Ovary (tissue), 9 donors: Measurements from ENCODE around the gene ZBTB14. TPM values are rescaled to one million over a fixed set of nuclear protein-coding genes. Genes with fewer than 3 reads are reported as not detected.

Source experiments
- DNase-seq, 5 donors: peaks; one replicate each; pipeline ENCODE4 v3.0.0-alpha.2; 2019 to 2020
- H3K27ac ChIP-seq, 2 donors: fragments of 200-600 bp; one replicate each; pipeline versions ENCODE4 v1.5.1 to v1.8.0; 2019 to 2022
- H3K27me3 ChIP-seq: fragments of 200-600 bp; one replicate; pipeline ENCODE4 v1.8.0; 2022
- H3K36me3 ChIP-seq: fragments of 200-600 bp; sonication (generic); one replicate; pipeline ENCODE4 v1.5.1; 2019
- H3K4me1 ChIP-seq: one replicate; pipeline ENCODE4 v1.8.1; 2013; ENCODE audit warnings: mild to moderate bottlenecking, moderate library complexity; ENCODE audit not compliant: insufficient read depth
- H3K4me3 ChIP-seq: fragments of 200-600 bp; sonication (generic); one replicate; pipeline ENCODE4 v1.5.1; 2017
- H3K9me3 ChIP-seq, 2 donors: fragments of 200-600 bp in 1 of 2; sonication (generic) in 1 of 2; one replicate each; pipeline versions ENCODE4 v1.5.1 to v1.8.1; 2013 to 2019; ENCODE audit warnings: mild to moderate bottlenecking in 1 of 2, moderate library complexity in 1 of 2
- EP300 ChIP-seq: sonication (generic); formaldehyde crosslinking; IDR thresholded peaks from one replicate; pipeline ENCODE4 v1.6.1; 2017; ENCODE audit warnings: antibody characterized with exemption
- POLR2A ChIP-seq: fragments of 450-650 bp; IDR thresholded peaks from one replicate; pipeline ENCODE4 v1.6.1; 2017; ENCODE audit warnings: antibody characterized with exemption, mild to moderate bottlenecking, moderate library complexity
- WGBS, 3 donors: extraction: QIAGEN DNeasy Blood & Tissue Kit in 1 of 3; methylation state at CpG; one replicate each; pipeline versions ENCODE4 v1.1.5 to v1.1.7; 2013 to 2017; 5-methylcytosine and 5-hydroxymethylcytosine counted together
- intact Hi-C, 4 donors: fragments of 100-400 bp; cut with DNase I; formaldehyde crosslinking; loops; one replicate each; pipeline versions ENCODE4 v1.11.0 to v1.15.1; 2022 to 2023
- polyA plus RNA-seq, 2 donors: library from polyadenylated mRNA; stranded (reverse); fragments of 200-250 nt in 1 of 2; fragments of 350-450 nt in 1 of 2; fragmentation: Illumina TruSeq in 1 of 2; extraction: RNeasy Lipid Tissue Mini Kit (QIAGEN cat#74804) in 1 of 2; gene quantifications; one replicate each; pipeline ENCODE4 v1.2.3, GENCODE V29; 2013 to 2014
- total RNA-seq, 7 donors: library from RNA; depleted of rRNA in 2 of 7; stranded (reverse); fragments of >200 nt in 2 of 7; fragmentation: NEBNext Ultra II Directional in 3 of 7; extraction: Animal tissue kit (Norgen Biotek cat#: 25700) in 3 of 7; gene quantifications; one replicate each; pipeline versions ENCODE4 v1.1.0 to v1.2.4, GENCODE V29; 2016 to 2023
- TF ChIP-seq, protein P1 (sequence below), 3 donors: fragments of 450-650 bp in 2 of 3; fragments of 200-600 bp in 1 of 3; IDR thresholded peaks; one replicate each; pipeline versions ENCODE4 v1.5.1 to v1.8.0; 2016 to 2022; ENCODE audit warnings: antibody characterized with exemption in 3 of 3, mild to moderate bottlenecking in 1 of 3
- donor health status: DM: no; HTN: no; CAD: no; lungs with moderate emphysema.
- donor health status: DM: no; HTN: no; CAD: no.
- donor health status: Bipolar disorder and iron deficiency.
- donor health status: DM: yes; HTN: yes; CAD: no.
- donor health status: DM: no; HTN: no; CAD: no.
- donor health status: DM: yes; HTN: yes; CAD: no.

Gene ZBTB14
- total and polyA plus RNA-seq, 9 donors, result 6.3 to 17.5 (median 14.5) TPM

DNA sequence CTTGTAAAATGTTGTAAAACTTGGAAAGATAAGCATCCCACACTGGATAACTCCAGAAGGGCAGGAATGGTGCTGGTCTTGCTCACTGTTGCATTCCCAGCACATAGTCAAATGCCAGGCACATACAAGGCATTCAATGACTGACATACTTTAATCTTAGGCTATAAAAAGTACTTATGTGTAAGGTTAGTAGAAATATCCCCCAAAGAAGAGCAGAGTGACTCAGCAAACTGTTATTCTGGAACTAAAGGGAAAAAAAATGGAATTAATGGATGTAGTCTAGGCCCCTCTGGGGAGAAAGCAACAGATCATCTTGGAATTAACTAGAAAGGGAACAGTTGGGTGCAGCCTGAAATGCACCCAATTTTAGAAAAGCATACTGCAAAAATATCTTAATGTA is 9.0 kb downstream of the ZBTB14 start:
- no peaks in the 10 kb centered on the region for H3K9me3 ChIP-seq
- no peaks in the 10 kb centered on the region for H3K4me1 ChIP-seq
- no peak for DNase-seq
- no peak for TF ChIP-seq EP300
- TF ChIP-seq, protein P1, sequence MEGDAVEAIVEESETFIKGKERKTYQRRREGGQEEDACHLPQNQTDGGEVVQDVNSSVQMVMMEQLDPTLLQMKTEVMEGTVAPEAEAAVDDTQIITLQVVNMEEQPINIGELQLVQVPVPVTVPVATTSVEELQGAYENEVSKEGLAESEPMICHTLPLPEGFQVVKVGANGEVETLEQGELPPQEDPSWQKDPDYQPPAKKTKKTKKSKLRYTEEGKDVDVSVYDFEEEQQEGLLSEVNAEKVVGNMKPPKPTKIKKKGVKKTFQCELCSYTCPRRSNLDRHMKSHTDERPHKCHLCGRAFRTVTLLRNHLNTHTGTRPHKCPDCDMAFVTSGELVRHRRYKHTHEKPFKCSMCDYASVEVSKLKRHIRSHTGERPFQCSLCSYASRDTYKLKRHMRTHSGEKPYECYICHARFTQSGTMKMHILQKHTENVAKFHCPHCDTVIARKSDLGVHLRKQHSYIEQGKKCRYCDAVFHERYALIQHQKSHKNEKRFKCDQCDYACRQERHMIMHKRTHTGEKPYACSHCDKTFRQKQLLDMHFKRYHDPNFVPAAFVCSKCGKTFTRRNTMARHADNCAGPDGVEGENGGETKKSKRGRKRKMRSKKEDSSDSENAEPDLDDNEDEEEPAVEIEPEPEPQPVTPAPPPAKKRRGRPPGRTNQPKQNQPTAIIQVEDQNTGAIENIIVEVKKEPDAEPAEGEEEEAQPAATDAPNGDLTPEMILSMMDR (IDR thresholded peaks at IDR 0.05), result no peak
- no peak for TF ChIP-seq POLR2A
- no peak overlapping the region for H3K27ac ChIP-seq
- H3K27me3 ChIP-seq, result no peaks in the 10 kb centered on the region
- H3K36me3 ChIP-seq, result no peaks in the 10 kb centered on the region
- intact Hi-C loops, result no loop called here
- H3K4me3 ChIP-seq, result no peak overlapping the region

DNA sequence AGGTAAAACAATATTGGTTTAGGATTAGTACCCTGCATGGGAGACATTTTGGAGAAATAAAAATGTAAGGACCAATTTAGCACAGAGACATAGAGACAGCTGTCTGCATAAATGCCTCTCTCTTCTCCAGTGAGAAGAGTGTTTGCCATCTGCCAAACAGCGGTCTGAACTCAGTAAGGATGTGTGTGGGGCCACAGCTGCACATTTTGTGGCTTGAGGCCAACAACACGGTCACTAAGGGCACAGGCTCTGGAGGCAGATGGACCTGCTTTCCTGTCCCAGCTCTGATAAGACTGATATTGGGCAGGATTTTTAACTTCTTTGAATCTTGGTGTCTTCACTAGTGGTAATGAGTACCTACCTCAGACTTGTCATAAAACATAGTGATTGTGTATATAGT is 10.2 kb downstream of the ZBTB14 start:
- intact Hi-C loops, result no loop called here
- no peaks in the 10 kb centered on the region for H3K36me3 ChIP-seq
- no peak overlapping the region for H3K4me3 ChIP-seq

DNA sequence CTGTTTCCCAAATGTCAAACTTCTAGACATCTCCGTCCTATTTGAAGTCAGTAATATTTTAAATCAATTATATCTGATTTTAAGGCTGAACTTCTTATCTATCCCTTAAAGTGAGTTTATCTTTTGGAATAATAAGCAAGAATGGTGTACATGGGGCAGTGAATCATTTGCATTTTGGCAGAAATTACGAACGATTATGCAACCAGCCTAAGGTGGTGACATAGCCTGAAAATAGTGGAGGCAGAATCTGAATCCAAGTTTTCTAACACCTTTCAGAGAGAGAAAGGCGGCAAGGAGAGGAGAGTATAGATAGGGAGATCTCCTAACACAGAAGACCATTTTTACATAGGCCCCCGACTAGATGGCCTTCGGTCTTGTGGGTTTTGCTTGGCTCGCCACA is 10.7 kb downstream of the ZBTB14 start:
- 67 to 71% (median 67%) methylated on average over 7 of the region's 7 CpGs for WGBS, 3 donors
- no peak for DNase-seq
- Histone ChIP-seq H3K4me1 (no peaks in the 10 kb centered on the region), H3K9me3 (no peaks in the 10 kb centered on the region), H3K27me3 (no peaks in the 10 kb centered on the region), H3K27ac (no peak overlapping the region), H3K36me3 (no peaks in the 10 kb centered on the region), H3K4me3 (no peak overlapping the region)
- intact Hi-C loops, result no loop called here
- TF ChIP-seq, protein P1 (IDR thresholded peaks at IDR 0.05), result no peak
- TF ChIP-seq POLR2A (no peak), EP300 (no peak)

More for the DNA sequence above, 10.2 kb downstream of the ZBTB14 start:
- H3K9me3 ChIP-seq, result no peaks in the 10 kb centered on the region
- H3K4me1 ChIP-seq, result no peaks in the 10 kb centered on the region
- no peaks in the 10 kb centered on the region for H3K27me3 ChIP-seq
- no peak for DNase-seq
- WGBS, 3 donors, result 27 to 48% (median 36%) methylated on average over 2 of the region's 2 CpGs
- no peak overlapping the region for H3K27ac ChIP-seq
- TF ChIP-seq, protein P1 (IDR thresholded peaks at IDR 0.05), result no peak
- TF ChIP-seq POLR2A (no peak), EP300 (no peak)

DNA sequence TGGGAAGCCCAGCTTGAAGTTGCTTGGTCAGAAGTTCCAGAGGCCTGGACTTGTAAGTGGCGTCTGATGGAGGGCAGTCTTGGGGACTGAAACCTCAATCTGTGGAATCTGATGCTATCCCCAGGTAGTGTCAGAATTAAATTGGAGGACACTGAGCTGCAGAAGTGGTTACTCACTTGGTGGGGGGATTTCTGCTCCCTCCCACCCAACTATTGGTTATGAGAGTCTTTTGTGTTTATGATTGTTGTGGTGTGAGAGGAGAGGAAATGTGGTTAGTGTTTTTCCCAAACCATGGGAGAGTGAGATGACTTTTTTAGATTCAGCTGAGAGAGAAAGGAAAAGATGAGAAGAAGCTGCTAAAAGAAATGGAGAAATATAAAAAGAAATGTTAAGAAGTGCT is 12.8 kb downstream of the ZBTB14 start:
- WGBS, 3 donors, result 80 to 83% (median 82%) methylated on average over 1 of the region's 1 CpG
- Histone ChIP-seq H3K27me3 (no peaks in the 10 kb centered on the region), H3K9me3 (no peaks in the 10 kb centered on the region), H3K36me3 (no peaks in the 10 kb centered on the region), H3K27ac (no peak overlapping the region), H3K4me3 (no peak overlapping the region), H3K4me1 (no peaks in the 10 kb centered on the region)
- no peak for DNase-seq
- intact Hi-C loops, result no loop called here
- TF ChIP-seq POLR2A (no peak), EP300 (no peak)
- TF ChIP-seq, protein P1 (IDR thresholded peaks at IDR 0.05), result no peak

DNA sequence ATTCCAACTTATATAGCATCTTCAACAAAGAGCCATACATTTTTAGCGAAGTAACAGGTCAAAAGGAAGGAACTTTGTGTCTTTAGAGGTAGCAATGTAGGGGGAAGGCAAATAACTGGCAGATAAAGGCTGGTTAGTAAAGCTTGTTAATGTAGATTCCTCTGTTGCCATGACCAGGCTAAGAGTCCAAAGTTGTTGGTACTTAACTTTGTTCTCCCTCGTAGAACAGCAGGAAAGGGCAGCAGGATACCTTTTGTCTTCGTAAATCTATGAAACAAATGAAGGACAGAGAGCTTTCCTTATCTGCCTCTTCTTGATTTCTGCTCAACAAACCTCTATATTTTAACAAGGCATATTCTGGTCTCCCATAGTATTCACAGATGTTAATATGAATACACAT is 18.6 kb downstream of the ZBTB14 start:
- Histone ChIP-seq H3K27me3 (no peaks in the 10 kb centered on the region), H3K4me1 (no peaks in the 10 kb centered on the region), H3K9me3 (no peaks in the 10 kb centered on the region), H3K4me3 (no peak overlapping the region), H3K36me3 (no peaks in the 10 kb centered on the region), H3K27ac (no peak overlapping the region)
- no peak for TF ChIP-seq POLR2A
- no peak for TF ChIP-seq EP300
- TF ChIP-seq, protein P1 (IDR thresholded peaks at IDR 0.05), result no peak
- 28 to 39% (median 36%) methylated on average over 3 of the region's 3 CpGs for WGBS, 3 donors
- no peak for DNase-seq
- intact Hi-C loops, result no loop called here
